PC-3 (cell line): ENCODE data around the gene GINS2. TPM values are rescaled to one million over a fixed set of nuclear protein-coding genes. Genes with fewer than 3 reads are reported as not detected.

Experiments used
- ATAC-seq: fragments of 200-7000 bp; cut with Tn5 transposase; 2 replicates; pipeline ENCODE4 v1.9.1; 2020; ENCODE audit warnings: mild to moderate bottlenecking, moderate library complexity
- BruUV-seq: library from RNA; stranded (reverse); fragments of 400-500 nt; replicated peaks from 2 replicates; lab custom pipeline; 2021; lab: Mats Ljungman, UMichigan
- CTCF ChIA-PET: fragments of 300-600 bp; sonication (Branson Sonifier 250); formaldehyde crosslinking; loops from one replicate; lab custom pipeline; 2022; ENCODE audit warnings: antibody characterized with exemption; lab: Charles Lee
- POLR2A ChIA-PET: fragments of 300-600 bp; sonication (Branson Sonifier 250); formaldehyde crosslinking; loops from one replicate; lab custom pipeline; 2022; ENCODE audit warnings: antibody characterized with exemption; ENCODE audit not compliant: unreplicated experiment; lab: Charles Lee
- DNase-seq: peaks from one replicate; pipeline ENCODE4 v3.0.0-alpha.2; 2015
- H2AFZ ChIP-seq: fragments of 300-600 bp; sonication (generic); 2 replicates; pipeline ENCODE4 v1.6.0; 2016; ENCODE audit warnings: antibody characterized with exemption, low read length
- H3F3A ChIP-seq: fragments of 300-600 bp; sonication (generic); one replicate; pipeline ENCODE4 v1.6.0; 2017; ENCODE audit warnings: antibody characterized with exemption, low read length, control low read depth, mild to moderate bottlenecking; ENCODE audit not compliant: unreplicated experiment
- H3K27ac ChIP-seq: fragments of 300-600 bp; sonication (generic); 2 replicates; pipeline ENCODE4 v1.5.1; 2016; ENCODE audit warnings: mild to moderate bottlenecking, low read length
- H3K27me3 ChIP-seq: fragments of 300-600 bp; sonication (generic); 2 replicates; pipeline ENCODE4 v1.6.1; 2016; ENCODE audit warnings: low read length, mixed read lengths
- H3K36me3 ChIP-seq: fragments of 300-600 bp; sonication (generic); 2 replicates; pipeline ENCODE4 v1.6.1; 2016; ENCODE audit warnings: low read depth, mixed run types, low read length, mixed read lengths
- H3K4me1 ChIP-seq: fragments of 300-600 bp; sonication (generic); 2 replicates; pipeline ENCODE4 v1.5.1; 2016; ENCODE audit warnings: low read length; ENCODE audit not compliant: insufficient read depth
- H3K4me2 ChIP-seq: fragments of 300-600 bp; sonication (generic); 2 replicates; pipeline ENCODE4 v1.6.0; 2016; ENCODE audit warnings: low read length
- H3K4me3 ChIP-seq: fragments of 300-600 bp; sonication (generic); 2 replicates; pipeline ENCODE4 v1.5.1; 2016; ENCODE audit warnings: mild to moderate bottlenecking, low read length, mixed read lengths
- H3K79me2 ChIP-seq: fragments of 300-600 bp; sonication (generic); 2 replicates; pipeline ENCODE4 v1.6.1; 2017; ENCODE audit warnings: low read length, mixed read lengths
- H3K9ac ChIP-seq: fragments of 300-600 bp; sonication (generic); 2 replicates; pipeline ENCODE4 v1.6.0; 2016; ENCODE audit warnings: mild to moderate bottlenecking, low read length
- H3K9me2 ChIP-seq: fragments of 300-600 bp; sonication (generic); replicated peaks from 2 replicates; pipeline ENCODE4 v1.6.1; 2016; ENCODE audit warnings: mixed run types, low read length, mixed read lengths
- H3K9me3 ChIP-seq: fragments of 300-600 bp; sonication (generic); 2 replicates; pipeline ENCODE4 v1.6.1; 2016; ENCODE audit warnings: low read length, mixed read lengths
- H4K20me1 ChIP-seq: fragments of 300-600 bp; sonication (generic); 2 replicates; pipeline ENCODE4 v1.6.1; 2016; ENCODE audit warnings: low read length, mixed read lengths
- CTCF ChIP-seq: fragments of 300-600 bp; sonication (generic); conservative IDR thresholded peaks from 2 replicates; pipeline ENCODE4 v1.5.1; 2017; ENCODE audit warnings: antibody characterized with exemption, low read depth, mild to moderate bottlenecking, low read length
- EZH2 ChIP-seq: fragments of 300-600 bp; sonication (generic); IDR thresholded peaks from one replicate; pipeline ENCODE4 v1.6.1; 2017; ENCODE audit warnings: antibody characterized with exemption, mild to moderate bottlenecking, low read length; ENCODE audit not compliant: unreplicated experiment
- EZH2phosphoT487 ChIP-seq: fragments of 300-600 bp; sonication (generic); IDR thresholded peaks from 2 replicates; pipeline ENCODE4 v1.6.1; 2018; ENCODE audit warnings: mild to moderate bottlenecking, antibody characterized with exemption, low read length, borderline replicate concordance
- intact Hi-C: fragments of 100-400 bp; cut with micrococcal nuclease; formaldehyde crosslinking; loops from 2 replicates; pipeline ENCODE4 v1.9.0; 2023
- total RNA-seq: library from RNA; depleted of rRNA; stranded (reverse); fragments of >200 nt; gene quantifications from 2 replicates; pipeline ENCODE4 v1.2.3, GENCODE V29; 2014

GINS2 gene
- total RNA-seq, 1 experiment from 2014 or later, result 28.7 TPM

GRCh38 chr16:85663891-85664321, 24.8 kb downstream of the GINS2 start:
- POLR2A ChIA-PET, result no interaction called here
- no peaks in the 10 kb centered on the region for H3K4me1 ChIP-seq
- H3K9me2 ChIP-seq, result no peaks in the 10 kb centered on the region
- peaks cover 14% of the 10 kb centered on the region for H3K36me3 ChIP-seq
- intact Hi-C loops, result no loop called here
- H3K9ac ChIP-seq, result no peak overlapping the region
- no peaks in the 10 kb centered on the region for H3F3A ChIP-seq
- H3K4me3 ChIP-seq, result no peak overlapping the region
- no peaks in the 10 kb centered on the region for H3K27me3 ChIP-seq
- H3K27ac ChIP-seq, result no peak overlapping the region
- CTCF ChIA-PET, result no interaction called here
- H3K9me3 ChIP-seq, result no peaks in the 10 kb centered on the region
- ATAC-seq (no peak), DNase-seq (no peak)
- H3K4me2 ChIP-seq, result no peak overlapping the region
- BruUV-seq, result no TSS peak
- TF ChIP-seq CTCF (no peak), EZH2 (no peak), EZH2phosphoT487 (no peak)
- H4K20me1 ChIP-seq, result no peaks in the 10 kb centered on the region
- no peaks in the 10 kb centered on the region for H3K79me2 ChIP-seq
- no peak overlapping the region for H2AFZ ChIP-seq

GRCh38 chr16:85662976-85663830, 25.6 kb downstream of the GINS2 start:
- CTCF ChIA-PET, result no interaction called here
- TF ChIP-seq CTCF (no peak), EZH2 (no peak), EZH2phosphoT487 (no peak)

GRCh38 chr16:85662482-85662812, 26.3 kb downstream of the GINS2 start:
- Histone ChIP-seq H2AFZ (no peak overlapping the region), H3K9me2 (no peaks in the 10 kb centered on the region), H3K4me3 (no peak overlapping the region), H3F3A (no peaks in the 10 kb centered on the region), H3K4me1 (no peaks in the 10 kb centered on the region), H3K27ac (no peak overlapping the region), H3K36me3 (peaks cover 14% of the 10 kb centered on the region), H3K79me2 (no peaks in the 10 kb centered on the region), H3K9ac (no peak overlapping the region), H3K9me3 (no peaks in the 10 kb centered on the region), H3K4me2 (no peak overlapping the region), H3K27me3 (no peaks in the 10 kb centered on the region), H4K20me1 (no peaks in the 10 kb centered on the region)
- CTCF ChIA-PET, result no interaction called here
- DNase-seq (no peak), ATAC-seq (no peak)
- POLR2A ChIA-PET, result no interaction called here
- no TSS peak for BruUV-seq
- TF ChIP-seq CTCF (no peak), EZH2phosphoT487 (no peak), EZH2 (no peak)
- intact Hi-C loops, result no loop called here

More at GRCh38 chr16:85662976-85663830, 25.6 kb downstream of the GINS2 start:
- Histone ChIP-seq H3K4me1 (no peaks in the 10 kb centered on the region), H2AFZ (no peak overlapping the region), H3K27me3 (no peaks in the 10 kb centered on the region), H3K9me2 (no peaks in the 10 kb centered on the region), H3K27ac (no peak overlapping the region), H3K9ac (no peak overlapping the region), H3F3A (no peaks in the 10 kb centered on the region), H3K79me2 (no peaks in the 10 kb centered on the region), H3K4me3 (no peak overlapping the region), H3K9me3 (no peaks in the 10 kb centered on the region), H3K36me3 (peaks cover 14% of the 10 kb centered on the region), H4K20me1 (no peaks in the 10 kb centered on the region), H3K4me2 (no peak overlapping the region)
- no peak for ATAC-seq
- no peak for DNase-seq
- intact Hi-C loops, result no loop called here
- POLR2A ChIA-PET, result no interaction called here
- no TSS peak for BruUV-seq
